SK-N-SH (cell line): Measurements from ENCODE around the gene EPHB2. TPM values are rescaled to one million over a fixed set of nuclear protein-coding genes. Genes with fewer than 3 reads are reported as not detected.

ENCODE experiments used
- CTCF ChIA-PET: fragments of 300-600, 350-600 bp; formaldehyde crosslinking; extraction: SDS; loops from one replicate; lab custom pipeline; 2021; lab: Yijun Ruan, JAX
- POLR2A ChIA-PET: fragments of 350-600 bp; sonication (Branson Sonifier 250); formaldehyde crosslinking; extraction: SDS; loops from one replicate; lab custom pipeline; 2020; ENCODE audit warnings: antibody characterized with exemption, inconsistent platforms; lab: Yijun Ruan, JAX
- DNase-seq: peaks from one replicate; pipeline ENCODE4 v3.0.0; 2012
- H2AFZ ChIP-seq: fragments of 200-600 bp; sonication (generic); 2 replicates; pipeline ENCODE4 v1.8.1; 2016; ENCODE audit warnings: antibody characterized with exemption, mild to moderate bottlenecking, low read depth
- H3F3A ChIP-seq: fragments of 200-600 bp; sonication (generic); replicated peaks from 2 replicates; pipeline ENCODE3; 2016; ENCODE audit warnings: antibody characterized with exemption, mild to moderate bottlenecking; ENCODE audit not compliant: insufficient read depth
- H3K27ac ChIP-seq, 2 experiments: fragments of 200-500 bp in 1 of 2; fragments of 200-600 bp in 1 of 2; sonication (Bioruptor generic) in 1 of 2; sonication (generic), shearing (Covaris generic) in 1 of 2; 2 replicates each; pipeline versions ENCODE4 v1.5.1 to v1.6.1; 2014 to 2016; ENCODE audit warnings: low read depth in 2 of 2, inconsistent platforms in 1 of 2, low read length in 1 of 2, mild to moderate bottlenecking in 1 of 2, mixed read lengths in 1 of 2
- H3K27me3 ChIP-seq: fragments of 200-600 bp; sonication (generic), shearing (Covaris generic); 2 replicates; pipeline ENCODE4 v1.6.1; 2016; ENCODE audit warnings: mixed run types; ENCODE audit not compliant: insufficient read depth
- H3K36me3 ChIP-seq, 2 experiments: fragments of 200-500 bp in 1 of 2; fragments of 200-600 bp in 1 of 2; sonication (Bioruptor generic) in 1 of 2; sonication (generic) in 1 of 2; replicated peaks in 1 of 2; 2 replicates each; pipeline versions ENCODE3 to v1.5.1; 2014 to 2016; ENCODE audit warnings: low read length in 1 of 2, mild to moderate bottlenecking in 1 of 2; ENCODE audit not compliant: insufficient read depth in 2 of 2, control insufficient read depth in 1 of 2
- H3K4me1 ChIP-seq, 2 experiments: fragments of 200-500 bp in 1 of 2; fragments of 200-600 bp in 1 of 2; sonication (Bioruptor generic) in 1 of 2; sonication (generic), shearing (Covaris generic) in 1 of 2; 2 replicates each; pipeline versions ENCODE4 v1.5.1 to v1.6.1; 2014 to 2016; ENCODE audit warnings: low read depth in 1 of 2, low read length in 1 of 2, mixed run types in 1 of 2; ENCODE audit not compliant: insufficient read depth in 2 of 2, control insufficient read depth in 1 of 2
- H3K4me2 ChIP-seq: fragments of 200-600 bp; sonication (generic), shearing (Covaris generic); 2 replicates; pipeline ENCODE4 v1.6.1; 2017; ENCODE audit warnings: mixed run types
- H3K4me3 ChIP-seq, 2 experiments: fragments of 200-500 bp in 1 of 2; fragments of 200-600 bp in 1 of 2; sonication (Bioruptor generic) in 1 of 2; sonication (generic), shearing (Covaris generic) in 1 of 2; 2 replicates each; pipeline versions ENCODE4 v1.5.1 to v1.8.1; 2014 to 2016; ENCODE audit warnings: low read depth in 2 of 2, inconsistent platforms in 1 of 2, low read length in 1 of 2, mild to moderate bottlenecking in 1 of 2, mixed read lengths in 1 of 2, moderate library complexity in 1 of 2
- H3K79me2 ChIP-seq: fragments of 200-600 bp; sonication (generic); 2 replicates; pipeline ENCODE4 v1.8.1; 2017; ENCODE audit warnings: mild to moderate bottlenecking; ENCODE audit not compliant: insufficient read depth
- H3K9ac ChIP-seq: fragments of 200-600 bp; sonication (generic); 2 replicates; pipeline ENCODE4 v1.6.1; 2017; ENCODE audit warnings: mixed run types
- H3K9me2 ChIP-seq: fragments of 200-600 bp; sonication (generic); 2 replicates; pipeline ENCODE4 v1.6.1; 2017; ENCODE audit warnings: mixed run types
- H3K9me3 ChIP-seq: fragments of 200-600 bp; sonication (generic); 2 replicates; pipeline ENCODE4 v1.6.1; 2017; ENCODE audit warnings: mixed run types, mild to moderate bottlenecking, moderate library complexity
- H4K20me1 ChIP-seq: fragments of 200-600 bp; sonication (generic); 2 replicates; pipeline ENCODE4 v1.6.1; 2017; ENCODE audit warnings: mild to moderate bottlenecking, mixed run types; ENCODE audit not compliant: insufficient read depth
- CHD2 ChIP-seq: fragments of 150-350 bp; IDR thresholded peaks from 2 replicates; pipeline ENCODE4 v1.6.1; 2018; ENCODE audit warnings: low read length; ENCODE audit not compliant: partially characterized antibody
- CTCF ChIP-seq: fragments of 200-600 bp; sonication (generic); IDR thresholded peaks from 2 replicates; pipeline ENCODE4 v1.6.1; 2017; ENCODE audit warnings: antibody characterized with exemption, mild to moderate bottlenecking, moderate library complexity
- EZH2phosphoT487 ChIP-seq: fragments of 200-600 bp; sonication (generic); IDR thresholded peaks from 2 replicates; pipeline ENCODE4 v1.6.1; 2017; ENCODE audit warnings: low read depth, mixed run types, mild to moderate bottlenecking, antibody characterized with exemption, moderate library complexity, borderline replicate concordance
- FOSL2 ChIP-seq: IDR thresholded peaks from 2 replicates; pipeline ENCODE4 v1.4.0; 2012; ENCODE audit warnings: low read depth, mild to moderate bottlenecking, moderate library complexity, borderline replicate concordance
- FOXJ3 ChIP-seq: sonication (generic); formaldehyde crosslinking; IDR thresholded peaks from 2 replicates; pipeline ENCODE4 v1.5.1; 2020; ENCODE audit warnings: mild to moderate bottlenecking, missing genetic modification reagents
- GATA2 ChIP-seq: sonication (generic); formaldehyde crosslinking; IDR thresholded peaks from 2 replicates; pipeline ENCODE4 v1.5.0; 2020; ENCODE audit warnings: mild to moderate bottlenecking, missing genetic modification reagents
- MAX ChIP-seq: IDR thresholded peaks from 2 replicates; pipeline ENCODE4 v1.4.0; 2012; ENCODE audit warnings: low read depth
- NFIC ChIP-seq: IDR thresholded peaks from 2 replicates; pipeline ENCODE4 v1.4.0; 2012; ENCODE audit warnings: borderline replicate concordance
- PBX3 ChIP-seq: IDR thresholded peaks from 2 replicates; pipeline ENCODE4; 2012
- RAD21 ChIP-seq: IDR thresholded peaks from 2 replicates; pipeline ENCODE4 v1.6.1; 2012; ENCODE audit warnings: mild to moderate bottlenecking, low read length
- RCOR1 ChIP-seq: fragments of 150-350 bp; IDR thresholded peaks from 2 replicates; pipeline ENCODE4 v1.6.1; 2017; ENCODE audit warnings: antibody characterized with exemption, low read length
- RXRA ChIP-seq: IDR thresholded peaks from 2 replicates; pipeline ENCODE4 v1.4.0; 2012; ENCODE audit warnings: low read depth, mild to moderate bottlenecking, borderline replicate concordance
- SMC3 ChIP-seq: IDR thresholded peaks from 2 replicates; pipeline ENCODE4 v1.6.1; 2012; ENCODE audit warnings: low read depth, low read length, improper control_type of control experiment
- TEAD4 ChIP-seq: IDR thresholded peaks from 2 replicates; pipeline ENCODE4 v1.4.0; 2012; ENCODE audit warnings: mild to moderate bottlenecking, borderline replicate concordance; ENCODE audit not compliant: insufficient read depth
- USF1 ChIP-seq: IDR thresholded peaks from 2 replicates; pipeline ENCODE4 v1.4.0; 2012; ENCODE audit warnings: low read depth, borderline replicate concordance
- ZBTB33 ChIP-seq: IDR thresholded peaks from 2 replicates; pipeline ENCODE4 v1.4.0; 2012; ENCODE audit warnings: low read depth, borderline replicate concordance
- WGBS: methylation state at CpG from one replicate; pipeline ENCODE4 v1.1.6; 2017; ENCODE audit warnings: low lambda C conversion rate; 5-methylcytosine and 5-hydroxymethylcytosine counted together
- polyA plus RNA-seq, 3 experiments: library from polyadenylated mRNA; depleted of rRNA; stranded (reverse); fragments of >200 nt; gene quantifications; 2 replicates each; pipeline ENCODE4 v1.2.3, GENCODE V29; 2012

The EPHB2 gene
- polyA plus RNA-seq, 1 of the 3 experiments (the other 2 are of a cell fraction) = 25.2 TPM

GRCh38 chr1:22861764-22862440 is 151.3 kb downstream of the EPHB2 start:
- H3F3A ChIP-seq = peaks cover 7% of the 10 kb centered on the region
- H3K9me2 ChIP-seq = no peaks in the 10 kb centered on the region
- H3K27ac ChIP-seq = peak overlapping the region; percentile 31 to 45; a peak in 3 of 4 replicates
- peak overlapping the region; percentile 22; the same call in 1 of the 2 replicates for H3K4me2 ChIP-seq
- ChIA-PET POLR2A (interaction anchor here (0.6 kb wide), 1 partner anchor 8 kb away, joined by 3 read pairs; no protein-coding TSS in a partner anchor), CTCF (interaction anchor here (0.6 to 9.8 kb wide), 59 partner anchors 9 to 229 kb away, joined by 3 to 166 read pairs (median 4); partner anchors contain the start of gene LACTBL1)
- no peak overlapping the region for H2AFZ ChIP-seq
- H3K27me3 ChIP-seq = no peaks in the 10 kb centered on the region
- H3K9ac ChIP-seq = no peak overlapping the region
- H3K36me3 ChIP-seq = peaks cover 6 to 13% of the 10 kb centered on the region in 2 experiments
- no peaks in the 10 kb centered on the region for H3K79me2 ChIP-seq
- H3K4me3 ChIP-seq = no peak overlapping the region; a peak in 1 of 4 replicates
- TF ChIP-seq CHD2 = peak; percentile 11
- TF ChIP-seq NFIC = no peak
- TF ChIP-seq SMC3 = peak; percentile 72
- TF ChIP-seq TEAD4 = no peak
- no peak for TF ChIP-seq RXRA
- TF ChIP-seq RAD21 = peak; percentile 88
- peak; percentile 98 for TF ChIP-seq CTCF
- TF ChIP-seq PBX3 = no peak
- peak; percentile 86 for DNase-seq
- WGBS = 37% methylated on average over 4 of the region's 4 CpGs
- no peaks in the 10 kb centered on the region for H4K20me1 ChIP-seq
- no peaks in the 10 kb centered on the region for H3K9me3 ChIP-seq
- H3K4me1 ChIP-seq = peaks cover 4 to 9% of the 10 kb centered on the region in 2 experiments; a peak in 3 of 4 replicates

GRCh38 chr1:22862752-22863151 is 152.1 kb downstream of the EPHB2 start:
- Histone ChIP-seq H3K27me3 (no peaks in the 10 kb centered on the region), H3K36me3 (peaks cover 6 to 16% of the 10 kb centered on the region in 2 experiments), H3K79me2 (no peaks in the 10 kb centered on the region), H3K9me2 (no peaks in the 10 kb centered on the region), H3F3A (peaks cover 7% of the 10 kb centered on the region), H3K9ac (no peak overlapping the region), H3K9me3 (no peaks in the 10 kb centered on the region), H3K4me1 (peaks cover 4 to 9% of the 10 kb centered on the region in 2 experiments; a peak in 3 of 4 replicates), H3K4me2 (no peak overlapping the region), H3K27ac (no peak overlapping the region), H2AFZ (no peak overlapping the region), H4K20me1 (no peaks in the 10 kb centered on the region), H3K4me3 (no peak overlapping the region)
- ChIA-PET CTCF (interaction anchor here (0.6 to 9.8 kb wide), 37 partner anchors 9 to 192 kb away, joined by 3 to 166 read pairs (median 7); no protein-coding TSS in a partner anchor), POLR2A (interaction anchor here (0.6 kb wide), 1 partner anchor 9 kb away, joined by 3 read pairs; no protein-coding TSS in a partner anchor)
- 97% methylated on average over 7 of the region's 9 CpGs for WGBS
- no peak for DNase-seq
- no peak for TF ChIP-seq RAD21
- TF ChIP-seq USF1 = no peak
- TF ChIP-seq CTCF = no peak
- TF ChIP-seq FOSL2 = no peak
- no peak for TF ChIP-seq FOXJ3 (CRISPR knock-in tag)
- no peak for TF ChIP-seq RCOR1
- no peak for TF ChIP-seq EZH2phosphoT487
- no peak for TF ChIP-seq CHD2
- no peak for TF ChIP-seq ZBTB33
- no peak for TF ChIP-seq RXRA
- TF ChIP-seq GATA2 = no peak
- no peak for TF ChIP-seq MAX
